RPMI7951 (cell line): ENCODE data around the gene GLDN. TPM values are rescaled to one million over a fixed set of nuclear protein-coding genes. Genes with fewer than 3 reads are reported as not detected.

ENCODE experiments used
- DNase-seq: peaks from one replicate; pipeline ENCODE4 v3.0.0-alpha.2; 2012; ENCODE audit warnings: low read depth
- total RNA-seq: library from RNA; depleted of rRNA; stranded (reverse); fragments of >200 nt; shearing (Covaris generic); gene quantifications from 2 replicates; pipeline ENCODE4 v1.2.3, GENCODE V29; 2014; rRNA removed

GLDN gene
- total RNA-seq = 0.48 and 0.78 TPM in 2 replicates

DNA sequence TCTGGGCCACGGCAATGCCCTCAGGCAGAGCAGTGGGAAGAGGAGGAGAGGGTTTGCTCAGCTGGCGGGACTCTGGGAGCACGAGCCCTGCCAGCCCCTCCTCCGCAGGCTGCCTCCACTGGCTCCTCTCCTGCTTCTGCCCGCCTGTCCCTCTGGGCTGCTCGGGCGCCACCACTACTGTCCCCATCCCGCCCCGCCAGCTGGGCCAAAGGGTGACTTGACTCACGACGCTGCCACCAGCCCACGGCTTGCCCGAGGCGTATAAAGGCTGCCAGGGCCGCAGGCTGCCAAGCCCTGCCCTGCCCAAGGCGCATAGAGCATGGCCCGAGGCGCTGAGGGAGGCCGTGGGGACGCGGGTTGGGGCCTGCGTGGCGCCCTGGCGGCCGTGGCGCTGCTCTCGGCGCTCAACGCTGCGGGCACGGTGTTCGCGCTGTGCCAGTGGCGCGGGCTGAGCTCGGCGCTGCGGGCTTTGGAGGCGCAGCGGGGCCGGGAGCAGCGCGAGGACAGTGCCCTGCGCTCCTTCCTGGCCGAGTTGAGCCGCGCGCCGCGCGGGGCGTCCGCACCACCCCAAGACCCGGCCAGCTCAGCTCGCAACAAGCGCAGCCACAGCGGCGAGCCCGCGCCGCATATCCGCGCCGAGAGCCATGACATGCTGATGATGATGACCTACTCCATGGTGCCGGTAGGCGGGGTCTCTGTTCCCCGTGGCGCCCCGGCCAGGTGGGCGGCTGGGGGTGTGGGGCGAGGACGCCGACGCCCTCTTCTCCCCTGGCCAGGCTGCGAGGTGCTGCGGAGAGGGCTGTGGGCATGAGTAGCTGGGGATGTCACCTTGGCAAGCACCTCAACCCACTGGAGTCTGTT is at the start of gene GLDN:
Gene GLDN, plus strand, starts transcription at position 290 of the 861 bp plus-strand sequence. Its CDS starts 30 bp downstream, at position 320.
- no peak for DNase-seq

DNA sequence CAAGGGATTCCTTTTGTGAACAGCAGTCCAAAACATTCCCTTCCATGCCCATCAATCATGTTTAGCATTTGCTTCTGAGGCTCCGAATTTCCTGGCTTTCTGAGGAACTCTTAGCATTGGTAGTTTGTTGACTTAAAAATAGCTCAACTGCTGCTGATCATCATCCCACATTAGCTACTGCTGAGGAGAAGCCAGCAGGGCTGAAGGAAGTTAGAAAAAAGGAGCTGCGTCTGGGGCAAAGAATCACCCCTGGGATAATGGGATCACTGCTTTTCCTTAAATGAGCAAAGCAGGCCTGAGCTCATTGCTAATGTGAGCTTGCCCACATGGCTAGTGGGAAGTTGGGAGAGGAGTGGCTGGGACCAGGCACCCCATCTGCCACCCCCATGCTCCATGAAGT is 42.8 kb upstream of the GLDN start:
- no peak for DNase-seq

DNA sequence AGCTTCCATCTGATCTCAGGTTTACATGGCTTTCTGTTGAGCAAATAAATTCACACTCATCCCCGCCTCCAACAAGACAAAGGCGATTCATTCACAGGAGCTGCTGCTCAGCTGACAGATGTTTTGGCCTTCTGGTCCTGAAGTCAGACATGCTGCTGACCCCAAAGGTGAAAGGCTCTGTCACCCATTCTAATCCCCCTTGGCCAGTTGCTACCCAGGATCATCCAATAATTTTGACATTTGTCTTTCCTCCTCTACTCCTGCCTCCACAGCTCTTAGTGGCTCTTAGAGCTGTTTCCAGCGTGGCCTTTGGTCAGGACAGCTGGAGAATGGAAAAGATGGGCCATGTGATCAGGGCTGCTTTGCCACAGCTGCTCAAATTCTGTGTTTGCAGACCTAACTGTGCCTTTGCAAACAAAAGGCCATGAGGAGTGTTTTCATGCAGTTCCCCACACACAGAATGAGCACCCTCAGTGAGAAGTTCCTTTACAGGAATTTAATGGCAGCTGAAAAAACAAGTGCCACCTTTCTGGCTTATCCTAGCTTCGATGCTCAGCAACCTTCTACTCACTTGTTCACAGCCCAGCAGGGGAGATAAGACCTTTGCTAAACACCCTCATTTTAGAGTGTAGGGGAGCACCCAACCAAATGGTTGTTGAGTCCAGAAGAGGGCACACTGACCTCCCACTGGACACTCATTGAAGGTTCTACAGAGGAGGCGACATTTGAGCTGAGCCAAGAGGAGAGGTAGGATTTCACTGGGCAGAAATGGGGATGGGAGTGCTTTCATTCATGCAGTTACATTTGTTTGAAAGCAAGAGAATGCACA is 42.1 kb upstream of the GLDN start:
- DNase-seq = no peak

DNA sequence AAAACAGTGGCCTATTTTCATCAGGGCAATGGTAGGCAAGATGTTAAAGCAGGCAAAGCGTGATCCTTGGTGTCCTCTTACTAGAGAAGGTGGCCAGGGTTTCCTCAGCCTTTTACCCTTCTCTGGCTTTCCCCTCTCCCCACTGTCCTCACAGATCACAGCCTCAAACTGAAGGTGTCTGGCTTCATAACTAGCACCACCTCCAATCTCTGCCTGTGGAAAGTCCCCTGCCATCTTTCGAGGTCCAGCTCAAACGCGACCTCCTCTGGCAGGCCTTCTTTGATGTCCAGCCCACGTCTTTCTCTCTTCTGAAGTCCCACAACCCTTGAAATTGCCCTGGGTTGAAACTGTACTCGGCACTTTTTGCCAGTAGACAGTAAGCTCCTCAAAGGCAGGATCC is 39.0 kb upstream of the GLDN start:
- no peak for DNase-seq

DNA sequence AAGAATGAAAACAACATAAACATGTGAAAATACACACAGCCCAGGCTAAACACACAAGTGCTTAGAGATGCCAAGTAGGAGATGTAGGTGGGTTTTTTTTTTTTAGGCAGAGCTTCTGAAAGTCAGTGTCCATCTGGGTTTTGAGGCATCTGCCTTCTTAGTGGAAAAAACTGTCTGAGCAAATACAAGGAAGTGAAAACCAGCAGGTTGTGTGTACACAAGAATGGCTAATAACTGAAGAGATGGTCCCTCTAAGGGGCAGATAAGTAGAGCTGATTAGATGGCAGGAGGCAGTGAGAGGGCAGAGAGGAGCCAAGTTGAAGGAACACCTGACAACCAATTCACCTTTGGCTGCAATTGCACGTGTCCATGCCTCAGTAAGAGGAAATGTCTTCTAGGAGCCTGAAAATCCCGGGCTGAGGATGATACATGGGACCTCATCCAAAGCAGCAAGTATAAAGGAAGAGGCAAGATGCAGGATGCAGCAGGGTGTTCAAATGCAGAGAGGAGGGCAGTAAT is 37.9 kb upstream of the GLDN start:
- DNase-seq = no peak

DNA sequence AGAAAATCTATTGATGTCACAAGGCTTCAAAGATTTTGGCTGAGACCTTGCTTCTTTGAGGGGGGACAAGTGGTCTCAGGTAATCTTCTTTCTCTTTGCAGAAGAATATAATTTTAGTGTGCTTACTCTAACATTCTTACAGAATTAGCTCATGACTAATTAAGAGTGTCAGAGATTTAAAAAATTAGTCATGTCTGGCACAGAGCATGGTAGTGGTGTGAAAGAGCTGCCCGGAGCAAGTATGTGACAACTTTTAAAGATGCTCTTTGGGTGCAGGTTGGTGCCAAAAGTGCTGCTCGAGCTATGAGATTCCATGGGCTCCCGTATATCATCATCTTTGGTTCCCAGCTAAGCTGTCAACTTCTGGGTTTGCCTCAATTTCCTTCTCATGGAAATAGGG is 34.1 kb upstream of the GLDN start:
- DNase-seq = no peak

DNA sequence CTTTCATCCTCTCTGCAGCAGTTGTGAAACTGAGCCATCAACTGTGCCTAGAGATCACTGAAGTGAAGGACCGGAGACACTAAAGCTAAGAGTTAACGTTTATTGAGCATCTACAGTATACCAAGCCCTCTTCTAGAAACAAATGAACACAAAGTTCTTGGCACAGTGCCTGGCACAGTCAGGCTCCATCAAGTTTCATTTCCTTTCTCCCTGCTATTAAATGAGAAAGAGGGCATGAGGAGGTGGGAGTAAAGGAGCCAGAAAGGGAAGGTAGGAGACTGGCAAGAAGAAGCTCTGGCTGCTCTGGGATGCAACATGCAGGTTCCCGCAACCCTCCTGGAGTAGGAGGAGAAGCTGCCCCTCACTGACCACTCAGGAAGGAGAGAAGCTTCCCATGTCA is 33.6 kb upstream of the GLDN start:
- DNase-seq = no peak

DNA sequence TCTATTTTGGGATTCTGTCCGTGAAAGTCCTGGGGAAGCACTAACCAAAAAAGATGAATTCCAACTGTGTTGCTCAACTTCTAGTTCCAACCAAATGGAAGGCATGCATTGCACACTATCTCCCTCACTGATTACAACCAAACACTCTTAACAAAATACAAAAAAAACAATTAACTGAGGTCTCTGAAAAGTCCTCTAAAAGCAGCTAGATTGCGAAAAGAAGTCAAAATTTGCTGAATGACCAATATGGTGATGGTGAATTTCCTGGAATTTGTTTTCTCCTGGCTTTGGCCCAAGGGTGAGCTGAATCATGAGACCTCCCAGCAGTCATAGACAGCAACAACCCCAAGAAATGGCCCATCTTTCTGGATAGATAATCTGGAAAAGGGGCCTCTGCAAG is 31.4 kb upstream of the GLDN start:
- no peak for DNase-seq

DNA sequence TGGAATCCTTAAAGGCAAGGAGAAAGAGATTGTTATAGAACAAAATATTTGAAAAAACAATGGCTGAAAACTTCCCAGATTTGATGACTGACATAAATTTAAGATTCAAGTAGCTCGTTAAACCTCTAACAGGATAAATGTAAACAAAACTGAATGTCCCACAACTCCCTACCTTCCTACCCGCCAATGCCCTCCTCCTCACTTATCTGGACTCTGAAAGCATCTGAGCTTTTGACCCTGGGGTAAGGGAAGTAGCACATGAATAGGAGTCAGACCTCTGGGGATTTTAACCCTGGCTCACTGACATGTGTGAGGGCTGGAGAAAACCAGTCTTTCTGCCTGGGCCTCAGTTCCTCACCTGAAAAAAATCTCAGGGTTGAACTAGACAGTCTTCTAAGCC is 29.9 kb upstream of the GLDN start:
- DNase-seq = no peak

DNA sequence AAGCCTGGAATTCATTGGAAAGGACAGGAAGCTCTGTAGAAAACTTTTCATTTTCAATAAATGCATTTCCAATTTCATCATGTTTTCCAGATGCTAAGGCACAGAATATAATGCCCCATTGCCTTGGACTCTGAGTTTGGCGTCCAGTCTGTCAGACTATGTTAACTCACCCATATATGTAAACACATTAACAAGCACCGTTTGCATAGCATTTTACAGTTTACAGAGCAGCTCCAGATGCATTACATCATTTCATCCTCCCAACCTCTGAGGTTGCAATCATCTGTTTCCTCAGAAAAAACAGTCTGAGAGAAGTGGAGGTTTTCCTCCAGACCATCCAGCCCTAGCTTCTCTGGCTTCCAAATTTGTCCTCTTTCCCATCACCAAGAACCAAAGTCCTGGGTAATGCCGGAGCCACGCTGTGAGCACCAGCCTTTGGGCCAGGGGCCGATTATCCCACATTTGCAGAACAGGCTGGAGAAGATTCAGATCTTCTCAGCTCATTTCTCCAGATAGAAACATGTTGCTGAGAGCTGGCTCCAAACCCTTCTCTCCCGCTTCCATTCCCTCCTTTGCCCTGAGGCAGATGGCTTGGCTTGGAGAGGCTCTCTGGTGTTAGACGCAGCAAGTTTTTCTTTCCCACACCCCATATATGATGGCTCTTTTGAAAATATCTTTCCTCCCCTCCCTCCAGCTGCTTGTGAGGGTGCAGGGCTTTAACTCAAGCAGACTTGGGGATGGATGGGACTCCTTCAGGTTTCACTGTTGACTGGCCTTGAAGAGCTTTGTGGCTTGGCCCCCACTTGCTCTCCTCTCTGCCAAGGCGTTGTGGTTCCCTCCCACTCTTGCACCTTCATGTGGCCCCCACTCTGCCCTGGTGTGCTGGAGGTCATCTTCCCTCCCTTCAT is 29.0 kb upstream of the GLDN start:
- DNase-seq = no peak

DNA sequence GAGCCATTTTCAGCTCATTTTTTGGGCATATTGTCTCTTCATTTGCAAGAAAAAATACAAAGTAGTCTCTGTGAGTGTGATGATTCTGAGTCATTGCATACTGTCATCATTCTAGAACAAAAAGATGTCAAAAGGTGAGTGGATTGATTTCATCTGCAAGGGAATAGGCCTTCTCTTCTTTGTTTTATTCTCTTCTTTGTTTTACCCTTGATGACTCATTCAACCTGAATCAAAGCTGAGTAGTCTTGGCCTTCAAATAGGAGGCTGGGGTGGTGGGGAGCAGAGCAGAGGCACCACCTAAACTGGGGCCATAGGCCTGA is 28.4 kb upstream of the GLDN start:
- no peak for DNase-seq

DNA sequence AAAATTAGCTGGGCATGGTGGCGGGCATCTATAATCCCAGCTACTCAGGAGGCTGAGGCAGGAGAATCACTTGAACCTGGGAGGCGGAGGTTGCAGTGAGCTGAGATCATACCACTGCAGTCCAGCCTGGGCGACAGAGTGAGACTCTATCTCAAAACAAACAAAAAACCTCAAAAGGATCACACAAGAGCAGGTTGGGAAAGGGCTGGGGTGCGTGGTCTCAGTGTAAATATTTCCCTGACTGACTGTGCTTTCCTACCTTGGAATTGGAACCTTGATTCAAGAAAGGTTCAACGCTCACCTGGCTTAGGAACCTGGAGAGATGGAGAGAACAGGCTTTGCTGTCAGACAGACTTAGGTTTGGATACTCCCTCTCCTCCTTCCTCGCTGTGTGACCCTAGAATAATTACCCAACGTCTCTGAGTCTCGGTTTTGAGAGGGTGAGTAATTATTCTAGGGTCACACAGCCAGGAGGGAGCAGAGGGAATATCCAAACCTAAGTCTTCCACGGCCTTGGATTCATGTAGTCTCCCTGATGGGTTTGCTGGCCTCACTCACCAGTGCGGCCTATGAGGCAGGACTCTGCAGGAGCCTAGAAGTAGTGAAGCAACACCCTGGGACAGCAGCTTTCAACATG is 27.7 kb upstream of the GLDN start:
- no peak for DNase-seq

DNA sequence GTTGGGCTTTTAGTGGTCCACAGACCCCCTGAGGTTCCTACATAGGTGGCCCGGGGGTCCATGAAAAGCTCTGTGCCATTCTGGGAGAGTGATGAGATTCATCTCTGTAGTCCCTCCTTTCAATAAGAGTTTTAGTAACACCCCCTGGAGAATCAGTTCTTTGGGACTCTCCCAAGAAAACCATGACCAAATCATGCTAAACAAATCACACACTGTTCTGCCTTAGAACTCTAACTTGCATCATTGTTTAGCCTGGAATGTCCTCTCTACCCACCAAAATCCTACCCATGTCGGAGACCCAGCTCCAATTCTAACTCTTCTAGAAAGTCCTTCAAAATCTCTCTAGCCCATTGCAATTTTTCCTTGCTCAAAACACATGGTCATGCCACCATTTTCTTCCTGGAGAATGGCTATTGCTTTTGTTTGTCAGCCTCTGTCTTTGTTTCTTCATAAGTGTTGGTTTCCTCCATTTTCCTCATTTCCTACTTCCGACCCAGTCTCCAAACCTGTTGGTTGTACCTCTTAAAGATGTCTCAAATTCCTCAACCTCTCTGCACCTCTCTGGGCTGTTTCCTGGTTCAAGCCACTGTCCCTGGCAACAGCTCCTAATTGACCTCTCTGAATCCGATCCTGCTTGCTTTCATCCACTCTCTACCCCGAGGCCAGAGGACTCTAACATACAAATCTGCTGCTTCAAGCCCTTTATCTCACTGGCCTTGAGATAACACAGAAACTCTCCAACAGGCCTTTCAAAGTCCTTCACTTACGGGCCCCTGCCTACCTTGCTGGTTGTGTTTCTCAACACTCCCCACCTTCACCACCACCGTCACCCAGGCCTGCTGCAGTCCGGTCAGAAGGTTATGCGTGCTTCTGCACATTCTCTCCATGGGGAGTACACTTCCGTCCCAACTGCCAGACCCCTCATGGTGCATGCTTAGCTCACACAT is 26.8 kb upstream of the GLDN start:
- DNase-seq = no peak

DNA sequence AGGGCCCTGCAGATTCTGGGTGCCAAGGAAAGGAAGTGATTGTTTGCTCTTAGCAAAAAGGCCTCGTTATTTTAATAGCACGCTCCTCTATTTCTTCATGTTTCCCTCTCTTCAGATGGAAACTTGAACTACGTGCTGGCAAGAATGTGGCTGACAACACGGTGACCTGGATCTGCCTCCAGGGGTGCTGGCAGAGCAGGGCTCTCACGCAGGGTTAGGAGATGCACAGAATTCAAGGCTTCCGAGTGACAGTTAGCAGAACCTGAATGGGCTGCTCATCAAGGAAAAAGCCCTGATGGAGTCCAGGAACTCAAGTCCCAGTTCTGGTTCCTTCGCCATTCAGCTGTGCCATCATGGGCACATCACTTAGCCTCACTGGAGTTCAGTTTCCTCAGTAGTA is 25.7 kb upstream of the GLDN start:
- no peak for DNase-seq

DNA sequence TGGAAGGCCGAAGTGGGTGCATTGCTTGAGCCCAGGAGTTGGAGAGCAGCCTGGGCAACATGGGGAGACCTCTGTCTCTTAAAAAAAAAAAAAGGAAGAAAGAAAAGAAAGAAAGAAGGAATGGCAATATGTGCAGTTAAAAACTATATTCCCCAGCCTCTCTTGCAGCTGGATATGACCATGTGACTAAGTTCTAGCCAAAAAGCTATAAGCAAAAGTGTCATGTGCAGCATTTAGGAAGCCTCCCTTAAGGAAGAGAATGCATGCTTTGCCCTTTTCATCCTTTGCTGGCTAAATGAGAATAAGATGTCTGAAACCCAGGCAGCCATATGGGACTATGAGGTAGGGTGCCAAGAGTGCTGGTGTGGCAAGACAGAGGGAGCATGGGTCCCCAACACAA is 24.8 kb upstream of the GLDN start:
- DNase-seq = no peak

DNA sequence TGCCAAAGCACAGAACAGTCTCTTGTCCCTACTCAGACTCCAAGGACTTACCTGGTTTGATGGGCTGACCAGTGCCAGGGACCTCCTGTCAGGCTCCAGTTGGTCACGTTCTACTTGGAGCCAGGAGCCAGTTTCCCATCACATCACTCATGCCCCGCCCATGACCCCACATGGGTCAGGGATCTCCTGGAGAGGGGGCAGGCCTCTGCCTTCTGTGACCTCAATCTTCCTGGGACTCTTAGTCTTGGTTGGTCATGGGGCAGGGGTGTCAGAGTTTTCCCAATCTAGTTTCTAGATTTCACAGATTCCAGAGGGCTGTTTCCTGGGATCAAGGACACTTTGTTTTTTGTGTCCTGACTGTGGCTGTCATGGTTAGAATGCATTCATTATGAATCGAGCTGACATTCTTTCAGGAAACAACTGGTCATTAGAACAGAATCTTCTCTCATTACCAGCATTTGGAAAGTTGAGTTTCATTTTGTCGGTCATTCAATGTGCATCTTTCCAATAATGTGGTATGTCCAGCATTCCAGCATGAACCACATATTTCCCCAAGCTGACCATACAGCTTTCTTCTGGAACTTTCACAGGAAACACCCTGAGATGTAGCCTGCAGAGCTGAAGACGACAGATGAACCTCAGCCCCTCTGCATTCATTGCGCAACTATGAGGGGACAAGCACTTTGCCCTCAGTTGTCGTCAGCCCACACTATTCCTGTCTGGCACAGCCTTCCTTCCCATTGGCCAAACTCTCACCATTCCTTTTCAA is 22.9 kb upstream of the GLDN start:
- DNase-seq = peak; percentile 41

DNA sequence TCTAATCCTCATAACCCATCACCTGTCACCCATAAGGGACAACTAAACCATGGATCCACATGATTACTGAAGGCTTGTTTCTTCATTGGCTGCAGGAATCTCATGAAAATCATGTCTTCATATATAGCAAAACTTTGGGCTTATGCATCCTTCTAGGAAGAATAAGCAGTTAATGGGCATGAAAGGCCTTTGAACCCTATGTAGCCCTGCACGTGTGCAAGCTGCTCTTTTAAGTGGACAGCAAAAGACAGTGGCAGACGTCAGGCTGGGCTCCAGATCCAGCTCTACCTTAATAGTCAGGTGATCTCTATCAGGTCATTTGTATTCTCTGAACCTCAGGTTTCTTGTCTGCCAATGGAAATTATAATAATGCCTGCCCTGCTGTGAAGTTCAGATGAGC is 21.9 kb upstream of the GLDN start:
- DNase-seq = no peak

DNA sequence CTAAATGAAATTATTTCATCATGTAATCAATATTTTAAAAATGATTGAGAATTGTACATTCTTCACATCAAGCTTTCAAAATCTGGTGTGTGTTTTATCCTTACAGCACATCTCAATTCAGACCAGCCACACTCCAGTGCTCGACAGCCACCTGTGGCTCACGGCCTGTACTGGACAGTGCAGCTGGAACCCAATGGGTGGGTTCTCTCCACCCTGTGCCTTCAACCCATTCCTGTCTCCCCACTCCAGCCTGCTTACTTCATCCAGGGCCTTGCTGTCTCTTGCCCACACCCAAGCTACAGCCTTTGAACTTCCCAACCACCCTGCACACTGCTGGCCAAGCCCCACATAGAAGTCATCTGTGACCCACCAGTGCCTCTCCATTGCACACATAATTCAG is 20.6 kb upstream of the GLDN start:
- no peak for DNase-seq

DNA sequence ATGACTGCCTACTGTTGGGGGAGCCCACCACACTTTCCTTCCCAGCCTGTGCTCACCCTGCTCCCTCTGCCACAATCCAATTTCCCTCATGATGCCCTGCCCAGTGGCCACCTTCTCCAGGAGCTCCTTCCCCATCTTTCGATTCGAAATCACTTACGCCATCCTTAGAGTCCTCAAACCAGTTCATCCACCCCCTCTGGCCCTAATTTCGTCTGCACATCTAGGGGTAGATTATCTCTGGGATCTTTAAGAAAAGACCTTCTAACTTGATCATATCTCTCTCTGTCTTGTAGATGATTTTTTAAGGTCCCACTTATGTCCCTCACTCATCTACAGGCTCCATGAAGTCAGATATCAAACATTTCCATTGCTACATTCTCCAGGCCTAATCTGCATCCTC is 20.1 kb upstream of the GLDN start:
- DNase-seq = no peak
